ENCODE data around the gene PLCH1.

DNA sequence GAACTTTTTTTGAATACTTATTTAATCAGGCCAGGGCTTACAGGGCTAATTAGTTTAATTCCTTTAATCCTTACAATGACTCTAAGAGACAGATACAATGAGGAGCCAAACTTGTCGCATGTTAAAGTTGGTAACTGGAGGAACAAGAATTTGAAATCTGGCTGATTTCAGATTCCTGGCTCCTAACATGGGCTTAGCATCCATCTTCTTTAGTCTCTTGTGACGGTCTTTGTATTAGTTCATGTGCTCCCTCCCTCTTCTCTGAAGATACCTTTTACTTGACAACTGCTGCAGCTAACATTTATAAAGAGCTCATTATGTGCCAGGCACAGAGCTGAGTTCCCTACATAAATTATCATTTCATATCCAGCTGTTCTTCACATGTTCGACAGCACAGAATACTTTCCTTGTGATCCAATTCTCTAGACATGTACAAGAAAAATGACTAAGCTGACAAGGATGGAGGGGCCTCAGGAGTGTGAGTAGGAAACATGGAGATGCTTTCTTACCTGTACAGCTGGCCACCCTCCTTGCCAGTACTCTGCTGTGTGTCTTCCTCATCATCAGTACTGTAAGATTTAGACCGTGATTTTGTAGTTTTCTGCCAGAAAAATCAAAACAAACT is 244.6 kb downstream of the PLCH1 start:
- TF ChIP-seq, protein P1, sequence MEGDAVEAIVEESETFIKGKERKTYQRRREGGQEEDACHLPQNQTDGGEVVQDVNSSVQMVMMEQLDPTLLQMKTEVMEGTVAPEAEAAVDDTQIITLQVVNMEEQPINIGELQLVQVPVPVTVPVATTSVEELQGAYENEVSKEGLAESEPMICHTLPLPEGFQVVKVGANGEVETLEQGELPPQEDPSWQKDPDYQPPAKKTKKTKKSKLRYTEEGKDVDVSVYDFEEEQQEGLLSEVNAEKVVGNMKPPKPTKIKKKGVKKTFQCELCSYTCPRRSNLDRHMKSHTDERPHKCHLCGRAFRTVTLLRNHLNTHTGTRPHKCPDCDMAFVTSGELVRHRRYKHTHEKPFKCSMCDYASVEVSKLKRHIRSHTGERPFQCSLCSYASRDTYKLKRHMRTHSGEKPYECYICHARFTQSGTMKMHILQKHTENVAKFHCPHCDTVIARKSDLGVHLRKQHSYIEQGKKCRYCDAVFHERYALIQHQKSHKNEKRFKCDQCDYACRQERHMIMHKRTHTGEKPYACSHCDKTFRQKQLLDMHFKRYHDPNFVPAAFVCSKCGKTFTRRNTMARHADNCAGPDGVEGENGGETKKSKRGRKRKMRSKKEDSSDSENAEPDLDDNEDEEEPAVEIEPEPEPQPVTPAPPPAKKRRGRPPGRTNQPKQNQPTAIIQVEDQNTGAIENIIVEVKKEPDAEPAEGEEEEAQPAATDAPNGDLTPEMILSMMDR (IDR thresholded peaks at IDR 0.05; ENCODE audit: insufficient read depth, low read length), result no peak
- TF ChIP-seq GABPA (IDR thresholded peaks at IDR 0.05; ENCODE audit: low read depth), result no peak
- TF ChIP-seq, protein P2, sequence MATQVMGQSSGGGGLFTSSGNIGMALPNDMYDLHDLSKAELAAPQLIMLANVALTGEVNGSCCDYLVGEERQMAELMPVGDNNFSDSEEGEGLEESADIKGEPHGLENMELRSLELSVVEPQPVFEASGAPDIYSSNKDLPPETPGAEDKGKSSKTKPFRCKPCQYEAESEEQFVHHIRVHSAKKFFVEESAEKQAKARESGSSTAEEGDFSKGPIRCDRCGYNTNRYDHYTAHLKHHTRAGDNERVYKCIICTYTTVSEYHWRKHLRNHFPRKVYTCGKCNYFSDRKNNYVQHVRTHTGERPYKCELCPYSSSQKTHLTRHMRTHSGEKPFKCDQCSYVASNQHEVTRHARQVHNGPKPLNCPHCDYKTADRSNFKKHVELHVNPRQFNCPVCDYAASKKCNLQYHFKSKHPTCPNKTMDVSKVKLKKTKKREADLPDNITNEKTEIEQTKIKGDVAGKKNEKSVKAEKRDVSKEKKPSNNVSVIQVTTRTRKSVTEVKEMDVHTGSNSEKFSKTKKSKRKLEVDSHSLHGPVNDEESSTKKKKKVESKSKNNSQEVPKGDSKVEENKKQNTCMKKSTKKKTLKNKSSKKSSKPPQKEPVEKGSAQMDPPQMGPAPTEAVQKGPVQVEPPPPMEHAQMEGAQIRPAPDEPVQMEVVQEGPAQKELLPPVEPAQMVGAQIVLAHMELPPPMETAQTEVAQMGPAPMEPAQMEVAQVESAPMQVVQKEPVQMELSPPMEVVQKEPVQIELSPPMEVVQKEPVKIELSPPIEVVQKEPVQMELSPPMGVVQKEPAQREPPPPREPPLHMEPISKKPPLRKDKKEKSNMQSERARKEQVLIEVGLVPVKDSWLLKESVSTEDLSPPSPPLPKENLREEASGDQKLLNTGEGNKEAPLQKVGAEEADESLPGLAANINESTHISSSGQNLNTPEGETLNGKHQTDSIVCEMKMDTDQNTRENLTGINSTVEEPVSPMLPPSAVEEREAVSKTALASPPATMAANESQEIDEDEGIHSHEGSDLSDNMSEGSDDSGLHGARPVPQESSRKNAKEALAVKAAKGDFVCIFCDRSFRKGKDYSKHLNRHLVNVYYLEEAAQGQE (IDR thresholded peaks at IDR 0.05; ENCODE audit: insufficient replicate concordance, low read depth), result no peak

Measured in HL-60 (cell line).